ENCODE measurements around the gene DONSON.

The DONSON gene

GRCh38 chr21:33531007-33531406, 57.5 kb downstream of the DONSON start:
- H3K36me3 ChIP-seq (ENCODE audit: control insufficient read depth, insufficient read depth, low read length), result peaks cover 48% of the 10 kb centered on the region
- H3K4me1 ChIP-seq (ENCODE audit: control insufficient read depth, insufficient read depth, low read length), result no peaks in the 10 kb centered on the region
- H3K27me3 ChIP-seq (ENCODE audit: control insufficient read depth, insufficient read depth, low read length), result no peaks in the 10 kb centered on the region

More at GRCh38 chr21:33531007-33531406, 57.5 kb downstream of the DONSON start:
- no peak overlapping the region for H3K9ac ChIP-seq (ENCODE audit: low read depth, low read length)
- no peaks in the 10 kb centered on the region for H3K9me3 ChIP-seq (ENCODE audit: control insufficient read depth, insufficient read depth, low read length)
- H3K4me3 ChIP-seq (ENCODE audit: low read depth, low read length), result no peak overlapping the region

Measured in iPS-15b (cell line).